Neuronal stem cell (in vitro differentiated cells): ENCODE results near the gene CHPF2.

Experiments used
- DNase-seq: peaks from one replicate; pipeline ENCODE4 v3.0.0-alpha.2; 2013; ENCODE audit warnings: low spot score
- H2AFZ ChIP-seq: one replicate; pipeline ENCODE4 v1.6.1; 2013; ENCODE audit warnings: mild to moderate bottlenecking, low read length, inconsistent platforms
- H2AK5ac ChIP-seq: 2 replicates; pipeline ENCODE4 v1.6.1; 2013; ENCODE audit warnings: low read depth, mild to moderate bottlenecking, inconsistent platforms, low read length, moderate library complexity, mixed read lengths
- H2BK120ac ChIP-seq: 2 replicates; pipeline ENCODE4 v1.6.1; 2013; ENCODE audit warnings: low read depth, mild to moderate bottlenecking, inconsistent platforms, low read length, moderate library complexity, mixed read lengths
- H2BK12ac ChIP-seq: one replicate; pipeline ENCODE4 v1.6.1; 2013; ENCODE audit warnings: low read length, inconsistent platforms
- H2BK15ac ChIP-seq: 2 replicates; pipeline ENCODE4 v1.6.1; 2013; ENCODE audit warnings: mild to moderate bottlenecking, low read length, inconsistent platforms, mixed read lengths
- H2BK5ac ChIP-seq: one replicate; pipeline ENCODE4 v1.6.1; 2013; ENCODE audit warnings: inconsistent platforms, mild to moderate bottlenecking, low read length, moderate library complexity
- H3K14ac ChIP-seq: one replicate; pipeline ENCODE4 v1.6.1; 2013; ENCODE audit warnings: low read length, inconsistent platforms
- H3K18ac ChIP-seq: 2 replicates; pipeline ENCODE4 v1.6.1; 2013; ENCODE audit warnings: low read length, inconsistent platforms
- H3K23ac ChIP-seq: 2 replicates; pipeline ENCODE4 v1.6.1; 2013; ENCODE audit warnings: low read depth, mild to moderate bottlenecking, mixed read lengths, low read length, inconsistent platforms; ENCODE audit not compliant: poor library complexity
- H3K27ac ChIP-seq: replicated peaks from 3 replicates; pipeline ENCODE4 v1.5.1; 2013; ENCODE audit warnings: low read length, inconsistent platforms
- H3K27me3 ChIP-seq, 3 experiments: 2 replicates each; pipeline ENCODE4 v1.6.1; 2013; ENCODE audit warnings: low read length in 3 of 3, mild to moderate bottlenecking in 2 of 3, inconsistent platforms in 1 of 3, low read depth in 1 of 3, mixed read lengths in 1 of 3, moderate library complexity in 1 of 3; ENCODE audit not compliant: control insufficient read depth in 3 of 3, insufficient read depth in 3 of 3
- H3K36me3 ChIP-seq, 2 donors: replicated peaks in 1 of 2; 2 replicates each; pipeline ENCODE4 v1.6.1; 2013; ENCODE audit warnings: low read length in 2 of 2; ENCODE audit not compliant: control insufficient read depth in 2 of 2, insufficient read depth in 2 of 2
- H3K4ac ChIP-seq: 2 replicates; pipeline ENCODE4 v1.6.1; 2013; ENCODE audit warnings: inconsistent platforms, mild to moderate bottlenecking, low read length, moderate library complexity
- H3K4me1 ChIP-seq, 2 donors: 1 replicate in 1 of 2; 2 replicates in 1 of 2; pipeline ENCODE4 v1.6.1; 2013; ENCODE audit warnings: low read length in 2 of 2, low read depth in 1 of 2; ENCODE audit not compliant: control insufficient read depth in 2 of 2, insufficient read depth in 1 of 2
- H3K4me2 ChIP-seq: one replicate; pipeline ENCODE4 v1.6.1; 2013; ENCODE audit warnings: mild to moderate bottlenecking, low read length, inconsistent platforms; ENCODE audit not compliant: insufficient read depth, poor library complexity, severe bottlenecking
- H3K4me3 ChIP-seq, 2 donors: 2 replicates each; pipeline ENCODE4 v1.5.1; 2013; ENCODE audit warnings: low read length in 2 of 2, mild to moderate bottlenecking in 2 of 2, inconsistent platforms in 1 of 2, moderate library complexity in 1 of 2
- H3K79me1 ChIP-seq: one replicate; pipeline ENCODE4 v1.6.1; 2013; ENCODE audit warnings: low read depth, mild to moderate bottlenecking, inconsistent platforms, low read length, moderate library complexity
- H3K9ac ChIP-seq: one replicate; pipeline ENCODE4 v1.6.1; 2013; ENCODE audit warnings: mild to moderate bottlenecking, low read depth, low read length, inconsistent platforms; ENCODE audit not compliant: poor library complexity
- H3K9me3 ChIP-seq, 2 donors: replicated peaks in 1 of 2; 2 replicates each; pipeline versions ENCODE3 to v1.6.1; 2013; ENCODE audit warnings: low read length in 2 of 2, mild to moderate bottlenecking in 2 of 2, inconsistent platforms in 1 of 2, low read depth in 1 of 2, mixed read lengths in 1 of 2, moderate library complexity in 1 of 2; ENCODE audit not compliant: control insufficient read depth in 2 of 2, insufficient read depth in 1 of 2
- H4K8ac ChIP-seq: one replicate; pipeline ENCODE4 v1.6.1; 2013; ENCODE audit warnings: low read depth, mild to moderate bottlenecking, inconsistent platforms, low read length, moderate library complexity
- H4K91ac ChIP-seq: one replicate; pipeline ENCODE4 v1.6.1; 2013; ENCODE audit warnings: low read length, low read depth, mild to moderate bottlenecking, inconsistent platforms; ENCODE audit not compliant: poor library complexity
- WGBS, 2 donors: extraction: QIAGEN DNeasy Blood & Tissue Kit; methylation state at CpG; one replicate each; pipeline ENCODE4 v1.1.7; 2013; ENCODE audit warnings: missing lambda C conversion rate in 2 of 2, mixed read lengths in 1 of 2; ENCODE audit not compliant: insufficient read length in 2 of 2, insufficient replicate concordance in 1 of 2; ENCODE audit errors: extremely low coverage in 2 of 2; 5-methylcytosine and 5-hydroxymethylcytosine counted together

CHPF2 gene

DNA sequence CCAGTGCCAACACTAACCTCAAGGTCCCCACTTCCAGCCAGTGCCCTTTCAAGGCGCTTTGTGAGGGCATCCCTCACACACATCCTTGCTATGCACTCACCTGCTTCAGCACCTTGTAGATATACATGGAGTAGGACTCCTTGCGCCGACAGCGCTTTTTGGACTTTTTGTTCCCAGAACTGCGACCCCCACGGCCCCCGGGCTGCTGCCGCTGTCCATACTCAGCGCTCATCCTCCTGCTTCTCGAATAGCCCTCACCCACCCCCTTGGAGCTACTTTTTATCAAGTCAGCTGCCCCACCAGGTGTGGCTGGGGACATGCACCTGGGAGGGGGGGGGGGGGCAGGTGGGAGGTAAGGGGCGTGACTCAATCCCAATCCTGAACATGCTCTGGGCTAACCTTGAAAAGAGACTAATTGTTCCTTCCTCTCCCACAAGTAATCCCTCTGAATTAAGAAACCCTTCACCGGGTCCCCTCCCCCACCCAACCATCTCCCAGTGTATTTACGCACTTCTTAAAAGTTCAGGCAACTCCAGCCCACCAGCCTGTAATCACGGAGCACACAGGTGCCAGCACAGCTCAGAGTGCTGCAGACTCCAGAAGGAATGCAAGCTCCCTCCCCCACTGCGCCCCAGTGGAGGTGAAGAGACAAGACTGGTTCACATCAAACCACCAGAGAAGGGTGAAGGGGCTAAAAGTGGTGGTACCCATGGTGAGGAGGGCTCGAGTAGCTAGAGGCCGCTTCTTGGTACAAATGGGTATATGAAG lies 22.0 kb upstream of the CHPF2 start, which contains the start of gene H2BK1:
H2BK1 (minus strand) TSS at position 402 of the 768 bp plus-strand sequence; CDS start at position 232, 170 bp downstream.
- Histone ChIP-seq H3K23ac (no peak within 1 kb of the TSS), H2AK5ac (peak within 1 kb of the TSS; percentile 40), H3K27me3 (peaks cover 0 to 20% (median 2%) of the 10 kb centered on the region in 3 experiments), H3K27ac (no peak within 1 kb of the TSS), H2BK12ac (no peak within 1 kb of the TSS), H3K14ac (no peak within 1 kb of the TSS), H3K18ac (peak within 1 kb of the TSS; percentile 21), H3K79me1 (no peaks in the 10 kb centered on the region), H3K36me3 (peaks cover 11 to 38% of the 10 kb centered on the region in 2 donors), H3K4me3 (no peak within 1 kb of the TSS), H3K4me2 (no peak within 1 kb of the TSS), H2BK5ac (no peak within 1 kb of the TSS), H4K8ac (no peak within 1 kb of the TSS), H3K4ac (no peak within 1 kb of the TSS), H3K9me3 (no peaks in the 10 kb centered on the region), H3K9ac (no peak within 1 kb of the TSS), H4K91ac (no peak within 1 kb of the TSS), H2BK15ac (no peak within 1 kb of the TSS), H3K4me1 (peaks cover 0 to 8% of the 10 kb centered on the region in 2 donors), H2AFZ (no peak within 1 kb of the TSS), H2BK120ac (no peak within 1 kb of the TSS)
- no CpG with 5 or more reads among the region's 17 CpGs for WGBS, 2 donors
- DNase-seq = no peak

DNA sequence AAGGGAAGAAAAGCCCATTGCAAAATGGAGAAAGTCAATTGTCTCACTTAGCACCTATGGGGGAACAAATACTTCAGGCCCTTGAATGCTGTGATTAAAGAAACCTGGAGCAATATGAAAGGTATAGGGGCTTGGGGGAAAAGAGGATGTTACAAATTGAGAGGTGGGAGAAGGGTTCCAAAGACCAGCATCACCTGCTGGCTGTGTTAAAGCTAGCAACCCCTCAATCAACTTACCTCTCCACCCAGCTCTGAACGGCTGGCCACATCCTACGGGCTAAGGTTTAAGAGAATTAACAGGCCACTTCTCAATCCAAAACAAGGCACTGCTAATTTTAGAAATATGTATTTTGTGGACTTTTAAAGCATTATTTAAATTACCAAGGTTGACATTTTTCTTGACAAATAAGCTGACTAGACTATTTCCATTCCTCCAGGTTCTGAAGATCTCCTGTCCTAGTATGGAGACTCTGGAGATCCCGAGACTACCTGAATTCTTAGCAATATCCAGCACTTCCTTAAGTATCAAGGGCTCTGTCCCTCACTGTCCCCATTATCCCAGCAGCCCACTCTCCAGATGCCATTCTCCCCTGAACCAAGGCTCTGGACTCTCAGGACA lies 21.0 kb upstream of the CHPF2 start:
- no peak overlapping the region for H4K91ac ChIP-seq
- no peak overlapping the region for H3K23ac ChIP-seq
- no peak overlapping the region for H3K27ac ChIP-seq
- H4K8ac ChIP-seq = no peak overlapping the region
- H2BK15ac ChIP-seq = no peak overlapping the region
- H2BK120ac ChIP-seq = no peak overlapping the region
- H3K4me3 ChIP-seq = no peak overlapping the region
- H3K9ac ChIP-seq = no peak overlapping the region
- no peak overlapping the region for H2AFZ ChIP-seq
- peaks cover 19 to 48% of the 10 kb centered on the region in 2 donors for H3K36me3 ChIP-seq
- H3K4ac ChIP-seq = no peak overlapping the region
- no peak for DNase-seq
- H2BK12ac ChIP-seq = no peak overlapping the region
- peaks cover 0 to 8% of the 10 kb centered on the region in 2 donors for H3K4me1 ChIP-seq
- H3K79me1 ChIP-seq = no peaks in the 10 kb centered on the region
- WGBS, 2 donors = no CpG with 5 or more reads among the region's 3 CpGs
- no peak overlapping the region for H2AK5ac ChIP-seq
- H3K14ac ChIP-seq = no peak overlapping the region
- H3K9me3 ChIP-seq = no peaks in the 10 kb centered on the region
- no peak overlapping the region for H2BK5ac ChIP-seq
- H3K18ac ChIP-seq = no peak overlapping the region
- H3K27me3 ChIP-seq = peaks cover 0 to 10% (median 2%) of the 10 kb centered on the region in 3 experiments
- no peak overlapping the region for H3K4me2 ChIP-seq

DNA sequence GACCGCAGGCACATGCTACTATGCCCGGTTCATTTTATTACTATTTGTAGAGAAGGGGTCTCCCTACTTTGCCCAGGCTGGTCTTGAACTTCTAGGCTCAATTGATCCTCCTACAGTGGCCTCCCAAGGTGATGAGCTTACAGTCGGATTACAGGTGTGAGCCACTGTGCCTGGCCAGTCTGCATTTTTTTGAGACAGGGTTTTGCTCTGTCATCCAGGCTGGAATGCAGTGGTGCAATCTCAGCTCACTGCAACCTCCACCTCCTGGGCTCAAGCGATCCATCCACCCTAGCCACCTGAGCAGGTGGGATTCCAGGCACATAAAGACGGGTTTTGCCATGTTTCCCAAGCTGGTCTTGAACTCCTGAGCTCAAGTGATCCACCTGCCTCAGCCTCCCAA lies 19.7 kb upstream of the CHPF2 start:
- WGBS, 2 donors = no CpG with 5 or more reads among the region's 5 CpGs
- Histone ChIP-seq H3K4me1 (peaks cover 0 to 8% of the 10 kb centered on the region in 2 donors), H2BK15ac (no peak overlapping the region), H3K18ac (no peak overlapping the region), H2BK120ac (no peak overlapping the region), H3K79me1 (peaks cover under 1% of the 10 kb centered on the region), H4K91ac (no peak overlapping the region), H3K4me2 (no peak overlapping the region), H3K9me3 (no peaks in the 10 kb centered on the region), H4K8ac (no peak overlapping the region), H3K36me3 (peaks cover 24 to 62% of the 10 kb centered on the region in 2 donors), H3K23ac (no peak overlapping the region), H3K4me3 (no peak overlapping the region), H3K27me3 (peaks cover 0 to 2% (median 0%) of the 10 kb centered on the region in 3 experiments), H2BK5ac (no peak overlapping the region), H3K9ac (no peak overlapping the region), H3K27ac (no peak overlapping the region), H2AK5ac (no peak overlapping the region), H3K4ac (no peak overlapping the region), H3K14ac (no peak overlapping the region), H2AFZ (no peak overlapping the region), H2BK12ac (no peak overlapping the region)
- DNase-seq = no peak

DNA sequence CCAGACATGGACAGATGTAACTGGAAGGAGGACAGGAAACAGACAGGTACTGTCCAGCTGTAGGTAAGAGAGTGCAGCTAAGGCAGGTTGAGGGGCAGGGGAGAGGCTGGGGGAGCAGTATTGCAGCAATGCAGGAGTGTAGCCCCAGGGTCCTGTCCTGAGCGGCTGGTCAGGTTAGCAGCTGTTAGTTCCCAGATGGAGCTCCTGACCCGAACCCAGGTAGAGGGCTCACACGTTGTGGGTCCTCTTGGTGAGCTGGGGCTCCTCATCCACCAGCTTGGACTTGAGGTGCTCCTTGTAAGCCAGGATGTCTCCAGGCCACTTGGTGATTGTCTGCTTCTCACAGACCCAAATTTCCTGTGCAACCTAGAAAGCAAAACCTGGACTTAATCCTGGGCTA lies 18.5 kb upstream of the CHPF2 start:
- Histone ChIP-seq H3K79me1 (peaks cover 3% of the 10 kb centered on the region), H3K9ac (no peak overlapping the region), H3K4me2 (no peak overlapping the region), H3K4me3 (no peak overlapping the region), H3K14ac (no peak overlapping the region), H3K27ac (no peak overlapping the region), H3K27me3 (no peaks in the 10 kb centered on the region), H3K18ac (no peak overlapping the region), H4K91ac (no peak overlapping the region), H3K36me3 (peaks cover 33 to 74% of the 10 kb centered on the region in 2 donors), H3K4me1 (peaks cover 0 to 8% of the 10 kb centered on the region in 2 donors), H4K8ac (no peak overlapping the region), H2BK12ac (no peak overlapping the region), H2AK5ac (no peak overlapping the region), H3K4ac (no peak overlapping the region), H3K9me3 (no peaks in the 10 kb centered on the region), H2AFZ (no peak overlapping the region), H2BK5ac (no peak overlapping the region), H2BK15ac (no peak overlapping the region), H3K23ac (peak overlapping the region; percentile 62), H2BK120ac (no peak overlapping the region)
- no peak for DNase-seq
- no CpG with 5 or more reads among the region's 3 CpGs for WGBS, 2 donors
